ENCODE results near the gene GOLGA8T. TPM values are rescaled to one million over a fixed set of nuclear protein-coding genes. Genes with fewer than 3 reads are reported as not detected.

Gene GOLGA8T, protein sequence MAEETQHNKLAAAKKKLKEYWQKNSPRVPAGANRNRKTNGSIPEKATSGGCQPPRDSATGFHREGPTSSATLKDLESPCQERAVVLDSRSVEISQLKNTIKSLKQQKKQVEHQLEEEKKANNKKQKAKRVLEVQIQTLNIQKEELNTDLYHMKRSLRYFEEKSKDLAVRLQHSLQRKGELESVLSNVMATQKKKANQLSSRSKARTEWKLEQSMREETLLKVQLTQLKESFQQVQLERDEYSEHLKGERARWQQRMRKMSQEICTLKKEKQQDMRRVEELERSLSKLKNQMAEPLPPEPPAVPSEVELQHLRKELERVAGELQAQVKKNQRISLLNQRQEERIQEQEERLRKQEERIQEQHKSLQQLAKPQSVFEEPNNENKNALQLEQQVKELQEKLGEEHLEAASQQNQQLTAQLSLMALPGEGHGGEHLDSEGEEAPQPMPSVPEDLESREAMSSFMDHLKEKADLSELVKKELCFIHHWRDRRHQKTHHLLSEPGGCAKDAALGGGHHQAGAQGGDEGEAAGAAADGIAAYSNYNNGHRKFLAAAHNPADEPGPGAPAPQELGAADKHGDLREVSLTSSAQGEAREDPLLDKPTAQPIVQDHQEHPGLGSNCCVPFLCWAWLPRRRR
- 0.16 TPM in 1 of 2 replicates, not detected in the other for total RNA-seq

DNA sequence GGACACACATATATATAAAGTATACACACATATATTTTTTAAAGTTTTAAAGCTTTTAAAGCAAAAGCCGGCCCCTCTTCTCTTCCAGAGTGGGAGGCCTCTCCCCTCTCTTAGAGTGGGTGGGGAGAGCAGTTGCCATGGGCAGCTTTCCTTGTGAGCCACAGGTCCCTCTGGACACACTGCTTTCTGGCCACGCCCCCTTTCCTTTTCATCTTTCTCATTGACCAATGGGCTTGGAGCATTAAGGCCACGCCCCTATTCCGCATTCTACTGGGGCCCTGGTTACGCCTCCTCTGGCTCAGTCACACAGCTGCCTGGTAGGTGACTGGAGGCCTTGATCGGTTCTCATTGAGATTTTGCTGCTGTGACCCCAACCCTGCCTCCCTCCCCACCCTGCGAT, at the start of gene GOLGA8T:
Gene GOLGA8T (plus strand): TSS at position 301 of the 400 bp plus-strand sequence. CDS start 98 bp downstream, at position 399.

Small RNA genes lying within 50 kb of the gene (small RNA-seq; reads per million reads assigned to genes)
- gene AC120045.2 (not detected), gene RF00096 (not detected), gene RN7SL469P (not detected), gene RN7SL673P (not detected)

Other genes starting within 250 kb of the GOLGA8T start
- gene GOLGA8J, start 52.1 kb upstream of the GOLGA8T start, total RNA-seq: not detected in 2 replicates

Data from hair follicle dermal papilla cell (primary cell).